ENCODE results near the gene KIF21B.

KIF21B gene

GRCh38 chr1:201020721-201021629 is 2.5 kb downstream of the KIF21B start:
- no peak for DNase-seq (ENCODE audit: low read depth in 2 of 2)

DNA sequence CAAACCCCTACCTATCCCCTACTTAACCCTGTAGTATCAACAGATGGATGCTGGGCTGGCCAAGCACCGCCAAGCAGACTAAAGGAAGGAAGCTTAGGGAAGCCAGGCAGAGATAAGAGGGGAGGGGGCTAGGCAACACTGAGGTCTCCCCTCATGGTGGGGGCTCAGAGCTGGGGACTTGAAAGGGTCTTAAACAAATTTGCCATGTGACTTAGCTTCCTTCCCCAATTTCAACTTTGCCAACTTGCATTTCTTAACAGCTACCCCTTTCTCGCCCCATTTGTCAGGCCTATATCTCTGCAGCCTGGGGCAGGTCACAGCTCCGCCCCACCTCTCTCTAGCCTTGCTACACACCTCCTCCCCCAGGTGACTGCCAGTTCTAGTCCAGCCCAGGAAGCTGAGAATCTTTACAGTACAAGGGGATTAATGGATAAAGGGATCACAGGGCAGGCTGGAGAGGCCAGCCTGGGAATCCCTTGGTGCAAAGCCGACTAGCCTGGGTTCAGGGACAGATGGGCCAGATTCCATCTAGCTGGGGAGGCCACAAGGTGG is 3.4 kb downstream of the KIF21B start:
- no peak for DNase-seq (ENCODE audit: low read depth in 2 of 2)

- DNase-seq (ENCODE audit: low read depth in 2 of 2): peak; percentile 69 to 79
Observed at GRCh38 chr1:201019321-201019977, 4.1 kb downstream of the KIF21B start.

DNA sequence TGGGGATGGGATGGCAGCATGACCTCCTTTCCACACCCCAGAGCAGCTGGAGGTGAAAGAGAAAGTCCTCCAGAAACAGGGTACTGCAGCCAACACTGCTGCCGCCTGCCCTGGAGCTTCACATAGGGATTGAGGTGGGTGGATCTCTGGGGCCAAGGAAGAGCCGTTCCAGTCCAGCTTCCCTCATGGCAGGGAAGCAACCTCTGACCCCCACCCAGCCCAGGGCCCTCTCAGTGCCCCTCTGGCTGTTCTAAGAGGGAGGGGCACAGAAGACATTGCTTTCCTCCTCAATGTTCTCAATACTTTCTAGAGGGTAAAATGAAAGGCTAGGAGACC is 5.7 kb downstream of the KIF21B start:
- DNase-seq (ENCODE audit: low read depth in 2 of 2): no peak

DNA sequence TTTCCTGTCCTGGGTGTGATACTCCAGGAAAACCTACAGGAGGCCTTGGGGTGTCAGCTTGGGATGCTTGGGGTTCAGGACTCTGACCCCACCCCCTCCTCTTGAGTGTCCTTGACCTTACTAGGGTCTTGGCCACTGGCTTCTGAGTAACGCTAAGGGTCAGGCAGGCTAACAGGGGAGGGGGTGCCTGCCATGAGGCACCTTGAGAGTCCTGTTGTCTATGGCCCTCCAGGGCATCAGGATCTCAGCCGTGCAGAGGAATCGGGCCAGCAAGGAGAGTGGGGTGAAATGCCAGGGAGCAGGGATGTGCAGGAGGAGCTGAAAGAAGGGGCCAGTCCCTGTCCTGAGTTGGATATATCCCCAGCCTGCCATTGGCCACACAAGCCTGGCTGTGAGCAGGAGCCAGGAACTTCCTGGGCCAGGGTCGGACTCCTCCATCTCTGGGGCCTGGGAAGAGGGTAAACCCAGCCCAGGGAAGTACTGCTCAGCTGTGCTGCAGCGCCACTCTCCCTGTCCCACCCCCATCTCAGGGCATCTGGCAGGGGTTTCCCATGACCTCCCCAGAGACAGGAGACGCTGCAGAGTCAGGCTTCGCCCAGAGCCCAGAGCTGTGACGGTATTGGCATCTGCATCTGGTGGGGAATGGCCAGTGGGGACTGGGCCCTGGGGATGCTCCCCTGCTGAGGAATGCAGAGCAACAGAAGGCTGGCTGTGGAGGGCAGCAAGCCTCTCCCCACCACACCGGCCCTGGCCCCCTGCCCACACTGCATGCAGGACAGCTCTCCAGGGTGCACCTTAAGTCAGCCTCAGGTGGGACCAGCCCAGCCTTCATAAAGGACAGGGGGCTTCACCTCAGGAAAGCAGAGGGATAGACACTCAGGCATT is 6.3 kb downstream of the KIF21B start:
- no peak for DNase-seq (ENCODE audit: low read depth in 2 of 2)

DNA sequence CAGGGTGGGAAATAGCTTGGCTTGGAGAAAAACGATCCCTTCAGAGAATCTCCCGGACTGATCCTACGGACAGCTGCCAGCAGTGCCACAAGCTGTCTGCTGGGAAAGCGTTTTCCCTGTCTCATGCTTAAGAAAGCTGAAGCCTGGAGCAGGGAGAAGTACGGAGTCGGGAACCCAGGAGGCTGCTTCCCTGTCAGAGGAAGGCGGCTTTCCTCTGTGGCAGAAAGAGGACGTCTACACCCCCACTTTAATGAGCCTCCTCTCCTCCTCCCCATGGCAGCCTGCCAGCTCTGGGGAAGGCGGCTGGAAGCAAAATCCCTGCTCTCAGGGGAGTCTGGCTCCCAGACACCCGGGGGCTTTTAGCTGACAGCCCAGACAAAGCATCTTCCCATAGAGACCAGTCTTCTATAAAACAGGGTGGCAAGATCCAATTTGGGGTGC is 7.3 kb downstream of the KIF21B start:
- no peak for DNase-seq (ENCODE audit: low read depth in 2 of 2)

- no peak for DNase-seq (ENCODE audit: low read depth in 2 of 2)
Observed at GRCh38 chr1:201015551-201016091, 7.9 kb downstream of the KIF21B start.

DNA sequence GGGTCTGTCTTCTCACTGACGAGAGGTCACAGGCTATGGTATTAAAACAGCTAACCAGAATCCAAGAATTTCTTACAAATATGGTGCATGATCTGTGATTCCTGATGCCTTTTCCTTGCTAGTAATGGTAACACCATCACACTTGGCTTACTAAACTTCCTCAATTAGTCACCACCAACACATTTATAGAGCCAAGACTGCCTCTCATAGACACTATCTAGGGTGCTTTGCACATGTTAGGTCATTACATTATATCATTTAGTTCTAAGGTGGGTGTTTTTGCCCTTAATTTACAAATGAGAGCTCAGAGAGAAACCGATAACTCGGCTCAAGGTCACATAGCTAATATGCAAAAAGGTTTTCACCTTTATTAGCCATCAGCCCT is 8.7 kb downstream of the KIF21B start:
- no peak for DNase-seq (ENCODE audit: low read depth in 2 of 2)

GRCh38 chr1:201013991-201014815 is 9.3 kb downstream of the KIF21B start:
- no peak for DNase-seq (ENCODE audit: low read depth in 2 of 2)

DNA sequence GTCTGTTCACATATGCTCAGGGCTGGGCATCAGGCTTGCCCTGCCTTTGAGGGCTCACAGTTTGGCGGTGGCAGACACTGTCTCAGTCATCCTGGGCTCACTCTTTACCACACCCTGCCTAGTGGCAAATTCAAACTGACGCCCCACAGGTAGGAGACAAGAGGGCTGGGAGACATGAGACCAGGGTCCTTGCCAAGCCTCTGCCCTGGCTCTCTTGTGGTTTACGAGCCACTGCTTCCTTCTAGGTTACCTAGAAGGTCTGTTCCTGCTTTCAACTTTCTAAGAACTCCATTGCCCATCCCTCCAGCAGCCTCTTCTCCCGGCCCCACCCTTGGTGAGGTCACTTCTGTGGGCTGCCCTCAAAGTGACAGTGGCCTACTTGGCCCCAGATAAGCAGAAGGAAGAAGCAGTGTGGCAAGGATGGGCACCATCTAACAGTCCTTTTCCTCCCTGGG is 10.5 kb downstream of the KIF21B start:
- no peak for DNase-seq (ENCODE audit: low read depth in 2 of 2)

DNA sequence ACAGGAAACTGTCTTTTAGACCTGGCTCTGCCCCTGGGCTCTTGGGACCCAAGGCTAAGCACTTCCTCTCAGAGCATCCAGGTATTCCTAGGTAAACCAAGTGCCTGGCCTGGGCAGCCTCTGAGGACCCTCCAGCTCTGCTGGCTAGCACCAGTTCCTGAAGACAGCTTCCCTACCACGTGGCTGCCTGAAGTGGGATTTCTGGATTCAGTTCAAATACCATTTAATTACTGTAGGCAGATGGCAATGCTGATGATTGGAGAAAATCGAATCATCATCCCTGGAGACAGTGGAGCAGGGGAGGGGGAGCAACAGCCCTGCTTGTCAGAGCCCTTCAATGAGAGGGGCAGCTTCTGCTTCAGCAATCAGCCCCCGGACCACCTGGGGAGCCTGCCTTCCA is 11.9 kb downstream of the KIF21B start:
- no peak for DNase-seq (ENCODE audit: low read depth in 2 of 2)

- DNase-seq (ENCODE audit: low read depth in 2 of 2): no peak
Observed at GRCh38 chr1:201009962-201010645, 13.4 kb downstream of the KIF21B start.

GRCh38 chr1:201008666-201009360 is 14.7 kb downstream of the KIF21B start:
- no peak for DNase-seq (ENCODE audit: low read depth in 2 of 2)

DNA sequence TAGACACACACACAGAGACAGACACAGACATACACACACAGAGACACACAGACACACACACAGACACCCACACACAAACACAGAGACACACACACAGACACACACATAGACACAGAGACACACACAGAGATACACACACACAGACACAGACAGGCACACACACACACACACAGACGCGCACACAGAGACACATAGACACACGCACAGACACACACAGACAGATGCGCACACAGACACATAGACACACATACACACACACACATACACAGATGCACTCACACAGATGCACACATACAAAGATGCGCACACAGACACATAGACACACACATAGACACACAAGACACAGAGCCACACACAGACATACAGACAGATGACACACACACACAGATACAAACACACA is 16.0 kb downstream of the KIF21B start:
- DNase-seq (ENCODE audit: low read depth in 2 of 2): no peak

GRCh38 chr1:201006450-201006849 is 17.1 kb downstream of the KIF21B start:
- no peak for DNase-seq (ENCODE audit: low read depth in 2 of 2)

- no peak for DNase-seq (ENCODE audit: low read depth in 2 of 2)
Observed at GRCh38 chr1:201004732-201005131, 18.8 kb downstream of the KIF21B start.

DNA sequence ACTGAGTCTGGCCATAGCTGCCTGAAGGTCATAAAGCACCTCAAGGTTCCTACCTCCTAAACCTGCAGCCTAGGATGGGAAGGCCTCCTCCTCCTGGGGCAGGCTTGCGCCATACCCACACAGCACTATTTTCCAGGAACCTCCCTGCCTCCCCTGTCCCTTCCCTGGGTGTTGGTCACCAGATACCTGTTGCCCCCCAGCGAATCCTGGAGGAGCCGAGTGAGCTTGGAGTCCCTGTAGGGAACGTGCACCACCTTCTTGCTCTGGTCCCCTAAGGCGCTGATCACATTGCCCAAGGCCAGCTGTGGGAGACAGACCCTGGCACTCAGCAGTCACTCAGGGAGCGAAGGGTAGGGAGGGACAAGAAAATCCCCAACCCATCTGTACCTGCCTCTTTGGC is 19.4 kb downstream of the KIF21B start:
- DNase-seq (ENCODE audit: low read depth in 2 of 2): no peak

DNA sequence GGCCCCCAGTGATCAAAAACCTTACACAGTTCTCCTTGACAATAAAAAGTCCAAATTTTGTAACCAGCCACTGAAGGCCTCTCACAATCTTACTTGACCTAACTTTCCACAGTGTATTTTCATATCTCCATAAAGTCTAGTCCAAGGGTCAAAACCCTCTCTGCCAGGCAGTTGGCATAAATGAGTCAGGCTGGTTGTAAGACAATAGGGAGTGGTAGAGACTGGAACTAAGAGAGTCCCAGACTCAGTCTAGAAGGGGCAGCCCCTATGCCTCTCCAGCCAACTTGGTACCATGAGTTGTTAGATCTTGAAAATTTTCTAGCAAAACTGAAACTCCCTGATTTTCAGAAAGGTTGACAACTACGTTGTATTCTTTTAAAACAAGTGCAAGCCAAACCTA is 21.0 kb downstream of the KIF21B start:
- no peak for DNase-seq (ENCODE audit: low read depth in 2 of 2)

DNA sequence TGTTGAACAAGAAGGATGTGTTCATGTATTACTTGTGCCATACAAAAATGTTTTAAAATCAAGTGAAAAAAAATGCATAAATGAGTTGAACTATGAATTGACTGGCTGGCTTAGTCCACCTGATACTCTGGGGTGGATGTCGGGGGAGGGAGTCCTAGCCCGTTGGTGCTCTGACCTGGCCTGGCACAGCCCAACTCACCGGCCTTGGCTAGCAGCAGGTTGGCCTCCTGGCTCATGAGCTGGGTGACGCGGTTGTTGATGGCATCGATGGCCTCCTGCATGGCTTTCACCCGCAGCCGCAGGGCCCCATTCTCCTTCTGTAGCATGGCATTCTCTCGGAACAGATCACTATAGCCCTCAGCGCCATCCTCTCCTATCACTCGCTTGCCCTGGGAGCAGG is 21.6 kb downstream of the KIF21B start:
- DNase-seq (ENCODE audit: low read depth in 2 of 2): no peak

- DNase-seq (ENCODE audit: low read depth in 2 of 2): no peak
Observed at GRCh38 chr1:201000391-201000790, 23.1 kb downstream of the KIF21B start.

Data from stimulated activated CD4-positive, alpha-beta T cell treated with anti-CD3 and anti-CD28 coated beads, Interleukin-1b, Interleukin-23, amount 100 ng/mL, for 4 hours (primary cell).